GM13976 (cell line): ENCODE results near the gene TMEM131L.
"Not testable (repeated sequence)": the region's sequence is repeated elsewhere in the genome, so short reads cannot be mapped to it uniquely, and the experiment has no call there.

Experiments used
- DNase-seq: peaks from one replicate; pipeline ENCODE4 v3.0.0; 2012; ENCODE audit warnings: low spot score
- in situ Hi-C: fragments of 300-500 bp; cut with MboI; formaldehyde crosslinking; loops from one replicate; pipeline ENCODE4 v1.12.0; 2022; ENCODE audit warnings: low sequenced_read_pairs, mixed read lengths, inconsistent platforms; ENCODE audit not compliant: unreplicated experiment
- TF ChIP-seq, protein P1 (sequence below): IDR thresholded peaks from 2 replicates; pipeline ENCODE4 v1.5.1; 2012; ENCODE audit warnings: borderline replicate concordance, mild to moderate bottlenecking; ENCODE audit not compliant: insufficient read depth; ENCODE audit errors: extremely low read depth, missing control alignments, control extremely low read depth

TMEM131L gene, protein sequence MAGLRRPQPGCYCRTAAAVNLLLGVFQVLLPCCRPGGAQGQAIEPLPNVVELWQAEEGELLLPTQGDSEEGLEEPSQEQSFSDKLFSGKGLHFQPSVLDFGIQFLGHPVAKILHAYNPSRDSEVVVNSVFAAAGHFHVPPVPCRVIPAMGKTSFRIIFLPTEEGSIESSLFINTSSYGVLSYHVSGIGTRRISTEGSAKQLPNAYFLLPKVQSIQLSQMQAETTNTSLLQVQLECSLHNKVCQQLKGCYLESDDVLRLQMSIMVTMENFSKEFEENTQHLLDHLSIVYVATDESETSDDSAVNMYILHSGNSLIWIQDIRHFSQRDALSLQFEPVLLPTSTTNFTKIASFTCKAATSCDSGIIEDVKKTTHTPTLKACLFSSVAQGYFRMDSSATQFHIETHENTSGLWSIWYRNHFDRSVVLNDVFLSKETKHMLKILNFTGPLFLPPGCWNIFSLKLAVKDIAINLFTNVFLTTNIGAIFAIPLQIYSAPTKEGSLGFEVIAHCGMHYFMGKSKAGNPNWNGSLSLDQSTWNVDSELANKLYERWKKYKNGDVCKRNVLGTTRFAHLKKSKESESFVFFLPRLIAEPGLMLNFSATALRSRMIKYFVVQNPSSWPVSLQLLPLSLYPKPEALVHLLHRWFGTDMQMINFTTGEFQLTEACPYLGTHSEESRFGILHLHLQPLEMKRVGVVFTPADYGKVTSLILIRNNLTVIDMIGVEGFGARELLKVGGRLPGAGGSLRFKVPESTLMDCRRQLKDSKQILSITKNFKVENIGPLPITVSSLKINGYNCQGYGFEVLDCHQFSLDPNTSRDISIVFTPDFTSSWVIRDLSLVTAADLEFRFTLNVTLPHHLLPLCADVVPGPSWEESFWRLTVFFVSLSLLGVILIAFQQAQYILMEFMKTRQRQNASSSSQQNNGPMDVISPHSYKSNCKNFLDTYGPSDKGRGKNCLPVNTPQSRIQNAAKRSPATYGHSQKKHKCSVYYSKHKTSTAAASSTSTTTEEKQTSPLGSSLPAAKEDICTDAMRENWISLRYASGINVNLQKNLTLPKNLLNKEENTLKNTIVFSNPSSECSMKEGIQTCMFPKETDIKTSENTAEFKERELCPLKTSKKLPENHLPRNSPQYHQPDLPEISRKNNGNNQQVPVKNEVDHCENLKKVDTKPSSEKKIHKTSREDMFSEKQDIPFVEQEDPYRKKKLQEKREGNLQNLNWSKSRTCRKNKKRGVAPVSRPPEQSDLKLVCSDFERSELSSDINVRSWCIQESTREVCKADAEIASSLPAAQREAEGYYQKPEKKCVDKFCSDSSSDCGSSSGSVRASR (N-terminal part only)

DNA sequence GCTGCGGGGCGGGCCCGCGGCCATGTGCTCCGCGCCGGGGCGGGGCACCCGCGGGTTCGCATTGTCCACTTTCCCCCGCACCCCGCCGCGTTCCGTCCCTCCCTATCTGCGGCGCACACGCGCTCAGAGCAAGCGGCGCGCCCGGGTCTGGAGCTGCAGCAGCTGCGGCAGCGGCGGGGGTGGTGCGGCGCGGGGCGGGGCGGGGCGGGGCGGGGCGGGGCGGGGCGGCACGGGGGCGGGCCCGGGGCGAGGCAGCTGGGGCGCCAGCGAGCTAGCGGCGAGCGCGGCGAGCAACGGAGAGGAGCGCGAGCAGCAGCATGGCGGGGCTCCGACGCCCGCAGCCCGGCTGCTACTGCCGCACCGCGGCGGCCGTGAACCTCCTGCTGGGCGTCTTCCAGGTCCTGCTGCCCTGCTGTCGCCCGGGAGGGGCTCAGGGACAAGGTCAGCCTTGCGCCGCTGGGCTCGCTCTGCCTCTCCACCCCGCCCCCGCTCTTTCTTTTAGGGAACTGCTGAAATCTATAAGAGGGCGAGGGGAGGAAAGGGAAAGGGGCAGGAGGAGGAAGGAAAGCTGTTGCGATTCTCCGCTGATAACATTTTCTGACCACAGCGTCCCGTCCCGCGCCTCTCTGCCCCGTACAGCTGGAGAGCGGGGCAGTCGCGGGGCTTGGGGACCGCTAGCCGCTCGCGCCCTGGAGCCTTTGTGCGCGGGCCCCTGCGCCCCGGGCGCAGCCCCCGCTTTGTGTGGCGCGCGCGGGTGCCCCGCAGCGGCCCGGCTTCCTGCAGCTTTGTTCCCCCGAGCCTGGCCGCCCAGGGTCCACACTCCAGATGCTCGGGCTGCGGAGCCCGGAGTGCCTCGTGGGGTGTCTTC is at the start of gene TMEM131L:
Gene TMEM131L, plus strand, starts transcription at position 280 of the 868 bp plus-strand sequence. Its CDS starts 38 bp downstream, at position 318.
- TF ChIP-seq, protein P1, sequence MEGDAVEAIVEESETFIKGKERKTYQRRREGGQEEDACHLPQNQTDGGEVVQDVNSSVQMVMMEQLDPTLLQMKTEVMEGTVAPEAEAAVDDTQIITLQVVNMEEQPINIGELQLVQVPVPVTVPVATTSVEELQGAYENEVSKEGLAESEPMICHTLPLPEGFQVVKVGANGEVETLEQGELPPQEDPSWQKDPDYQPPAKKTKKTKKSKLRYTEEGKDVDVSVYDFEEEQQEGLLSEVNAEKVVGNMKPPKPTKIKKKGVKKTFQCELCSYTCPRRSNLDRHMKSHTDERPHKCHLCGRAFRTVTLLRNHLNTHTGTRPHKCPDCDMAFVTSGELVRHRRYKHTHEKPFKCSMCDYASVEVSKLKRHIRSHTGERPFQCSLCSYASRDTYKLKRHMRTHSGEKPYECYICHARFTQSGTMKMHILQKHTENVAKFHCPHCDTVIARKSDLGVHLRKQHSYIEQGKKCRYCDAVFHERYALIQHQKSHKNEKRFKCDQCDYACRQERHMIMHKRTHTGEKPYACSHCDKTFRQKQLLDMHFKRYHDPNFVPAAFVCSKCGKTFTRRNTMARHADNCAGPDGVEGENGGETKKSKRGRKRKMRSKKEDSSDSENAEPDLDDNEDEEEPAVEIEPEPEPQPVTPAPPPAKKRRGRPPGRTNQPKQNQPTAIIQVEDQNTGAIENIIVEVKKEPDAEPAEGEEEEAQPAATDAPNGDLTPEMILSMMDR = peak; percentile 2
- DNase-seq = peak; percentile 90
- in situ Hi-C loops = no loop called here

DNA sequence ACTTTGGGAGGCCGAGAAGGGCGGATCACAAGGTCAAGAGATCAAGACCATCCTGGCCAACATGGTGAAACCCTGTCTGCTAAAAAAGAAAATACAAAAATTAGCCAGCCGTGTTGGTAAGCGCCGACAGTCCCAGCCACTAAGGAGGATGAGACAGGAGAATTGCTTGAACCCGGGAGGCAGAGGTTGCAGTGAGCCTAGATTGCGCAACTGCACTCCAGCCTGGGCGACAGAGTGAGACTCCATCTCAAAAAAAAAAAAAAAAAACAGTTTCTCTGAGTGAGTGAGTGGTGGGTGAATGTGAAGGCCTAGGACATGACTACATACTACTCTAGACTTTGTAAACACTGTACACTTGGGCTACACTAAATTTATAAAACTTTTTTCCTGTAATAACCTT is 49.7 kb upstream of the TMEM131L start:
- DNase-seq, in situ Hi-C loops: not testable (repeated sequence)

DNA sequence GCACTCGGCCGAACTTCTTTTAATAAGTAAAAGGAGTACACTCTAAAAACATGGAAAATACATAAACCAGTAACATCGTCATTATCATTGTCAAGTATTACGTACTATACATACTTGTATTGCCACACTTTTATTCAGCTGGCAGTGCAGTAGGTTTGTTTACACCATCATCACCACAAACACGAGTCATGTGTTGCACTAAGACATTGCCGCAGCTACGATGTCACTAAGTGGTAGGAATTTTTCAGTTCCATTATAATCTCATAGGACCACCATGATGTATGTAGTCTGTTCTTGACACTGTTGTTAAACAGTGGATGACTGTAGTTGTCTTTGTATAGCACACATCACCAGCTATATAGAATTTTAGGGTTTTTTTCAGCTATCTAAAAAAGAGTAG is 48.0 kb upstream of the TMEM131L start:
- in situ Hi-C loops = no loop called here
- TF ChIP-seq, protein P1 = no peak
- DNase-seq = no peak

DNA sequence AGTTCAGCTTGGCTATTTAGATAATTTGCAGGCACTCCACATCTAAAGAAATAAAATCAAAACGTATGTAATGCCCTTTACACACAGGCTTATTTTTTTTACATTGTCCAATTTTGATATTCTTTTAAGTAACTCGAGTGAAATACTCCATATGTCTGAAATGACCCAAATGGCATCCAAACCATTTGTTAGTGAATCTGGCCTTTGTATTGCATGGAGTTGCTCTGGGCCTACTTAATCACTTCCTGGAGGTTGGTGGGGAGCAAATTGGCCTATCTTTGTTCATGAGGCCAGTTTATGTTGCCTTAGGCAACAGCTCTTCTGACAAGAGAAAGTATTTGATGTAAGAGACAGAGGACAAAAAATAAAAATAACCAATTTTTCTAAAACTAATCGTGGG is 47.6 kb upstream of the TMEM131L start:
- in situ Hi-C loops = no loop called here
- TF ChIP-seq, protein P1 = no peak
- DNase-seq = no peak

DNA sequence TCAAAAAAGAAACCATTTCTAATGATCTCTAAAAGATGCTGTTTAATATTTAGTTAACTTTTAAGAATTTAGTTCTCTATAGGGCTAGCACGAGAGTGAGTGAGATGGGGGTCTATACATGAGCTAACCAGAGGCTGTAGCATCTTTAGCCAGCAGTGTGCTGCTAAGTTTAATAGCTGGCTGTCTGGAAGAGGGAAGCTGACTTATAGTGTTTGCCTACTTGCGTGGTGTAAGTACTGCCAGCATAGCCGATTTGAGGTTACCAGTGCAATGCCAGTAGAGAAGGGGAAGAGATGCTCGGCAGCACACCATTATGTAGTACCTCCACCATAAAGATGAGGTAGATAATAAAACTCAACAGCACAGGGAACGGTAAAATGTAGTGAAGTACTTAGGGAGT is 47.1 kb upstream of the TMEM131L start:
- in situ Hi-C loops = no loop called here
- no peak for DNase-seq
- TF ChIP-seq, protein P1 = no peak

DNA sequence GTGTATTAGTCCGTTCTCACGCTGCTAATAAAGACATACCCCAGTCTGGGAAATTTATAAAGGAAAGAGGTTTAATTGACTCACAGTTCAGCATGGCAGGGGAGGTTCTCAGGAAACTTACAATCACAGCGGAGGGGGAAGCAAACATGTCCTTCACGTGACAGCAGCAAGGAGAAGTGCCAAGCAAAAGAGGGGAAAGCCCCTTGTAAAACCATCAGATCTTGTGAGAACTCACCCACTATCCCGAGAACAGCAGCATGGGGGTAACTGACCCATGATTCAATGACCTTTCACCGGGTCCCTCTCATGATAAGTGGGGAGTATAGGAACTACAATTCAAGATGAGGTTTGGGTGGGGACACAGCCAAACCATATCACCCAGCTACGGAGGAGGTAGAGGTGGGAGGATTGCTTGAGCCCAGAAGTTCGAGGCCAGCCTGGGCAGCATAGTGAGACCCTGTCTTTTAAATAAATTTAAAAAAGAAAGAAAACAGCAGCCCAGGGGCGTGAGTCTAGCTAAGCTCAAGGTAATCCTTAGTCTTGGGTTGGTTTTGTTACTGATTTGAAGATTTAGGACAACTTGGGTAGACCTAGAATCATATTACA is 46.4 kb upstream of the TMEM131L start:
- in situ Hi-C loops = no loop called here
- TF ChIP-seq, protein P1 = no peak
- DNase-seq = no peak
